T47D (cell line): ENCODE data around the gene AP3D1.

ENCODE experiments used
- DNase-seq, 2 experiments: peaks; one replicate each; pipeline versions ENCODE4 v3.0.0 to v3.0.0-alpha.2; 2011 to 2012; ENCODE audit warnings: low read depth in 1 of 2, low spot score in 1 of 2
- JUND ChIP-seq: IDR thresholded peaks from 2 replicates; pipeline ENCODE4 v1.6.1; 2012; ENCODE audit warnings: low read depth
- in situ Hi-C: cut with HindIII; loops from 2 replicates; pipeline ENCODE4 v1.10.0; 2016; ENCODE audit warnings: low sequenced_read_pairs, low pct_unique_long_range_greater_than_20kb

AP3D1 gene

GRCh38 chr19:2164020-2164998, 12.9 kb upstream of the AP3D1 start:
- TF ChIP-seq JUND = no peak
- DNase-seq = no peak
- in situ Hi-C loops = no loop called here

- in situ Hi-C loops = no loop called here
- DNase-seq = no peak
- no peak for TF ChIP-seq JUND
These were observed 9.0 kb upstream of the AP3D1 start for GRCh38 chr19:2160379-2160778.

- in situ Hi-C loops = no loop called here
- no peak for DNase-seq
- TF ChIP-seq JUND = no peak
These were observed 6.1 kb upstream of the AP3D1 start for GRCh38 chr19:2157452-2157851.

- in situ Hi-C loops = no loop called here
These were observed 3.3 kb upstream of the AP3D1 start for GRCh38 chr19:2154587-2155075.

GRCh38 chr19:2150794-2151338, 500 bp downstream of the AP3D1 start:
- in situ Hi-C loops = no loop called here
- no peak for DNase-seq
- no peak for TF ChIP-seq JUND

More at GRCh38 chr19:2154587-2155075, 3.3 kb upstream of the AP3D1 start:
- TF ChIP-seq JUND = peak; percentile 89
- peak; percentile 63 to 99 for DNase-seq

GRCh38 chr19:2149980-2150793, 1.2 kb downstream of the AP3D1 start:
- in situ Hi-C loops = no loop called here
- DNase-seq = peak in 1 of 2 experiments; percentile 37
- no peak for TF ChIP-seq JUND

- no peak for DNase-seq
- in situ Hi-C loops = no loop called here
- TF ChIP-seq JUND = no peak
These were observed 2.8 kb downstream of the AP3D1 start for GRCh38 chr19:2148482-2149135.

- in situ Hi-C loops = no loop called here
- TF ChIP-seq JUND = no peak
- no peak for DNase-seq
These were observed 5.5 kb downstream of the AP3D1 start for GRCh38 chr19:2145831-2146241.

- in situ Hi-C loops = no loop called here
- DNase-seq = no peak
- TF ChIP-seq JUND = no peak
These were observed 7.2 kb downstream of the AP3D1 start for GRCh38 chr19:2144190-2144589.

- in situ Hi-C loops = no loop called here
- TF ChIP-seq JUND = no peak
- DNase-seq = no peak
These were observed 9.1 kb downstream of the AP3D1 start for GRCh38 chr19:2142173-2142829.

- TF ChIP-seq JUND = no peak
- no peak for DNase-seq
- in situ Hi-C loops = no loop called here
These were observed 11.2 kb downstream of the AP3D1 start for GRCh38 chr19:2140138-2140569.
